Middle frontal gyrus (tissue), 1 donor: ENCODE data around the gene RBM7.

Experiments
- DNase-seq: peaks from one replicate; pipeline ENCODE4 v3.0.0-alpha.2; 2015; ENCODE audit warnings: low spot score; ENCODE audit errors: extremely low spot score

RBM7 gene

DNA sequence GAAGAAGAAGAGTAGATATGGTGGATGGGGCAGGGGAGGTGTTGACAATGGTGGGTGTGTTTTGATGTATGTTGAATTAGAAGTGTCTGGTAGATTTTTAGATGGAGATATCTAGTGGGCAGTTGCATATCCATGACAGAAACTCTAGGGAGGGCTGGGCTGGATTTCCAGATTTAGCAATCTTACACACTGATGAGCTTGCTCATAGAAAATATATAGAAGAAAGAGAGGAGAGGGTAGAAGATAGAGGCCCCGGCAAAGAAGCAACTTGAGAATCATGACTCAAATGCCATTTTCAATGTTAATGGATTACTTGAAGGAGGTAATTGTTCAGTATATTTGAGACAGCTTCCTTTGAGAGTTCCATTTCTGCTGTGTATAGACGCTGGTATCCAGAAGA, 47.0 kb downstream of the RBM7 start:
- DNase-seq, result no peak

DNA sequence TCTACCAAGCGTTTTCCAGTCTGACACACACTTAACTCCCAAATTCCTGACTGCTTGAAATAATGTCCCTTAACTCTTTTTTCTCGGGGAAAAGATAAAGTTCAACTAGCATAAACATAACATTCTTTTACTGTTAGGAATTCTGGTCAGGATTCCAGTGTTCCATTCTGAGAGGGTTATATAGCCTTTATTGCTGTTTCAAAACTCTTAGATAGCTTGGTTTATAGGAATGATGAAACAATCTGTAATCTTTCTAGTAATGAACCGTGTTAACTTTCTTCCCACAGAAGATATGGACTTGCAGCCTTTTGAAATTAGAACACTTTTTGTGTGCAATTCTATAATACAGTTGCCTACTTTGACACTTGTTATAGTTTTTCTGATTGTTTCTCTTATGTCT, 47.4 kb downstream of the RBM7 start:
- no peak for DNase-seq

DNA sequence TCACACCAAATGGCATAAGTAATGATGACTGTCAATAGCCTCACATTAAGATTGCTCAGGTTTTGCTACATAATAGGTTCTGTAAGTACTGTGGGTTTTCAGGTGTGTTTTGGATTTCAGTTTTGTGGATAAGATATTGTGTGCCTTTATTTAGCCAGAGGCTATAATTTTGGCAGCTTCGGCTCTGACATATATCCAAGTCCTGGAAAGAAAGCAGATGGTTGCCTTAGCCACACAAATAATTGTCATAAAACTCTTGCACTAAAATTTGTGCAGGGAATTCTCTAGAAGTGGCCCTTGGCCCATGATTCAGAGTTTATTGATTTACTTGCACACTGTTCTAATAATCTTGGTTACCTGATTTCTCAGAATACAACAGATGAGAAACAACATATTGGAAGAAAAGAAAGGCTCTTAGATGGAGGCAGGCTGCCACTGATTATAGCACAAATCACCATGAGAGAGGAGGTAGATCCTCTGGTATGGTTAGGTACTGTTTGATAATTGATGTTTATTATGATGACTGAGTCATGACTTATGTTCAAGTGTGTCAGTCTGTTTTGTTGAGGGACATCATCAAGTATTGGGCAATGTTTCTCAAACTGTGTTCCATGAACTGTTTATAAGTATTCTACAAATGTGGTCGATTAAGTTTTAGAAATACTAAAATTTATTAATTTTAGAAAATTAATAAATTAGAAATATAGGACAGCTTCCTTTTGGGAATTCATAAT, 48.5 kb downstream of the RBM7 start:
- DNase-seq, result no peak

GRCh38 chr11:114449845-114450244, 49.4 kb downstream of the RBM7 start:
- DNase-seq, result no peak

DNA sequence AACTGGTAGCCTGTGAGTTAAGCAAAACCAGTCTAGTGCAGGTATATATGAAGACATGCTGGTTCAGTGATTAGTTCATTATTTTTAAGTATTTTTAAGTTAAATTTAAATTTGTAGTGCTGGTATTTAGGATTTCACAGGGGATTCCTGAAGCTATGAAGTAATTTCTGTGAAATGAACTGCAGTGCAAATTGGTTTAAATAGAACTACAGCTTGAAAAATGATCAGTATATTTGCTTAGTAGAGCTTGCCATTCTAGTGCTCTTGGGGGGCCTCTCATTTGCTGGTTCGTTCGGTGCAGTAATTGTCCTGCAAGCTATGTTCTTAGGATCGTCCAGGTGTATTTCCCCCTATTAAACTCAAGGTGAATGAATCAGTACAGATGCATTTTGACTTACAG, 51.9 kb downstream of the RBM7 start:
- DNase-seq, result no peak
